GM12874 (cell line): ENCODE results near the gene CCDC91.

Experiments
- TF ChIP-seq, protein P1 (sequence below): IDR thresholded peaks from 2 replicates; pipeline ENCODE4 v1.5.1; 2011; ENCODE audit warnings: low read depth, mild to moderate bottlenecking, control low read depth, low read length, moderate library complexity; ENCODE audit not compliant: insufficient read depth

Gene CCDC91

GRCh38 chr12:28421374-28421773 is 231.1 kb downstream of the CCDC91 start:
- TF ChIP-seq, protein P1, sequence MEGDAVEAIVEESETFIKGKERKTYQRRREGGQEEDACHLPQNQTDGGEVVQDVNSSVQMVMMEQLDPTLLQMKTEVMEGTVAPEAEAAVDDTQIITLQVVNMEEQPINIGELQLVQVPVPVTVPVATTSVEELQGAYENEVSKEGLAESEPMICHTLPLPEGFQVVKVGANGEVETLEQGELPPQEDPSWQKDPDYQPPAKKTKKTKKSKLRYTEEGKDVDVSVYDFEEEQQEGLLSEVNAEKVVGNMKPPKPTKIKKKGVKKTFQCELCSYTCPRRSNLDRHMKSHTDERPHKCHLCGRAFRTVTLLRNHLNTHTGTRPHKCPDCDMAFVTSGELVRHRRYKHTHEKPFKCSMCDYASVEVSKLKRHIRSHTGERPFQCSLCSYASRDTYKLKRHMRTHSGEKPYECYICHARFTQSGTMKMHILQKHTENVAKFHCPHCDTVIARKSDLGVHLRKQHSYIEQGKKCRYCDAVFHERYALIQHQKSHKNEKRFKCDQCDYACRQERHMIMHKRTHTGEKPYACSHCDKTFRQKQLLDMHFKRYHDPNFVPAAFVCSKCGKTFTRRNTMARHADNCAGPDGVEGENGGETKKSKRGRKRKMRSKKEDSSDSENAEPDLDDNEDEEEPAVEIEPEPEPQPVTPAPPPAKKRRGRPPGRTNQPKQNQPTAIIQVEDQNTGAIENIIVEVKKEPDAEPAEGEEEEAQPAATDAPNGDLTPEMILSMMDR = no peak

GRCh38 chr12:28424965-28425364 is 234.7 kb downstream of the CCDC91 start:
- TF ChIP-seq, protein P1 = no peak

GRCh38 chr12:28425526-28425925 is 235.3 kb downstream of the CCDC91 start:
- TF ChIP-seq, protein P1 = no peak

GRCh38 chr12:28427046-28427445 is 236.8 kb downstream of the CCDC91 start:
- TF ChIP-seq, protein P1 = no peak

GRCh38 chr12:28440081-28440608 is 249.9 kb downstream of the CCDC91 start:
- TF ChIP-seq, protein P1 = no peak

DNA sequence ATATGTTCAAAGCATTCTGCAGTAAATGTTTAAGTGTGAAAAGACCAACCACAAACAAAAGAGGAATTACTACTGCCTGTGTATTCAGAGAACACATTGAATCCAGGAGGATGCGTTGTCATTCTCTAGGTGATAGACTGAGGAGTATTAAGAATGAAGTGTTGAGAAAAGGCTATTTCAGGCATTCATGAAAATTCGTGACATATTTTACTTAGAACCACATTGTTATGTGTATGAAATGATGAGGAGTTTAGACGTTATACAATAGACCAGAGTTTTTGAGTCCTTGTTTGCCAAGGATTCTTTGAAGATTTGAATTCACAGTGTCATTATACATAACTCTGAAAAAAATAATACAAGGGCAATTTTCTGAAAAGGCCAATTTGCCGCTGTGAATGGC is 251.8 kb downstream of the CCDC91 start:
- TF ChIP-seq, protein P1 = no peak

DNA sequence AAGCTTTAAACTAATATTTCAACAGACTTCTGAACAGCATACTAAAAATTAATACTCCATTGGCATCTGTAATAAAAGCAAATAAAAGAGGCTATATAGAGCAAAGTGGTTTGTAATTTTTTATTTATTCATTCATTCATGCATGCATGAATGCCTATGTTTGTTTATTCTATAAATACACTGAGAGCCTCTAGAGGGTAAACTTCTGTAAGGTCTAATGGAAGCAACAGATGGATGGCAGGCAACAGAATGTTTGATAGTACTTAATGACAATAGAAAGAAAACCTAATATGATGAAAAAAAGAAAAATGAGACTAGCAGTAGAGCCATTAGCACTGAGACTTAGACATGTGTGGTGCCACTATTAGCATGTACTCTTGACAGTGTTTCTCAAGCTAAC is 253.1 kb downstream of the CCDC91 start:
- TF ChIP-seq, protein P1 = no peak
